Ovary (tissue), 3 donors: ENCODE measurements around the gene DNAJC25.

ENCODE experiments used
- CTCF ChIP-seq, 3 donors: fragments of 450-650 bp in 2 of 3; fragments of 200-600 bp in 1 of 3; IDR thresholded peaks; one replicate each; pipeline versions ENCODE4 v1.5.1 to v1.8.0; 2016 to 2022; ENCODE audit warnings: antibody characterized with exemption in 3 of 3, mild to moderate bottlenecking in 1 of 3
- EP300 ChIP-seq: sonication (generic); formaldehyde crosslinking; IDR thresholded peaks from one replicate; pipeline ENCODE4 v1.6.1; 2017; ENCODE audit warnings: antibody characterized with exemption
- POLR2A ChIP-seq: fragments of 450-650 bp; IDR thresholded peaks from one replicate; pipeline ENCODE4 v1.6.1; 2017; ENCODE audit warnings: antibody characterized with exemption, mild to moderate bottlenecking, moderate library complexity
- donor health status: DM: no; HTN: no; CAD: no.

GRCh38 chr9:111661150-111661801, 30.1 kb downstream of the DNAJC25 start, which contains the start of gene GNG10:
- TF ChIP-seq CTCF (IDR thresholded peaks at IDR 0.05), result no peak
- no peak for TF ChIP-seq EP300
- no peak for TF ChIP-seq POLR2A
